ENCODE data around the gene SMARCA4. TPM values are rescaled to one million over a fixed set of nuclear protein-coding genes. Genes with fewer than 3 reads are reported as not detected.
A peak's percentile ranks its signal among the peaks of the same experiment; 100 is the strongest.

The SMARCA4 gene
- total RNA-seq, 2 experiments from 2014 or later = 409 to 554 TPM

- intact Hi-C loops (cut with micrococcal nuclease; ENCODE audit: unreplicated experiment) = loop anchor here (1.0 to 5.0 kb wide), 2 partner anchors 54 to 153 kb away; no protein-coding TSS in a partner anchor
- ChIA-PET CTCF (ENCODE audit: unreplicated experiment) (interaction anchor here (0.6 to 1.0 kb wide), 2 partner anchors 54 to 156 kb away, joined by 3 read pairs; no protein-coding TSS in a partner anchor), POLR2A (interaction anchor here (0.6 kb wide), 1 partner anchor 9 kb away, joined by 3 read pairs; no protein-coding TSS in a partner anchor)
Measured at GRCh38 chr19:11090264-11090996, 129.6 kb downstream of the SMARCA4 start.

GRCh38 chr19:11090997-11091702 lies 130.3 kb downstream of the SMARCA4 start:
- TSS peak; percentile 65 for BruUV-seq (replicated peaks)
- ChIA-PET CTCF (ENCODE audit: unreplicated experiment) (interaction anchor here (1.0 kb wide), 1 partner anchor 55 kb away, joined by 3 read pairs; no protein-coding TSS in a partner anchor), POLR2A (interaction anchor here (0.6 kb wide), 1 partner anchor 115 kb away, joined by 4 read pairs; no protein-coding TSS in a partner anchor)
- Histone ChIP-seq H3K36me3 (ENCODE audit: insufficient read depth, low read length) (peaks cover 53% of the 10 kb centered on the region), H3K27ac (ENCODE audit: low read depth, low read length, poor library complexity, severe bottlenecking) (peak overlapping the region; percentile 71), H3K9me2 (ENCODE audit: insufficient read depth, low read length) (no peaks in the 10 kb centered on the region), H3K9me3 (ENCODE audit: low read length) (no peaks in the 10 kb centered on the region), H3K4me2 (ENCODE audit: low read length) (peak overlapping the region; percentile 99), H3K4me3 (ENCODE audit: low read depth, low read length, poor library complexity, severe bottlenecking) (peak overlapping the region; percentile 82), H2AFZ (ENCODE audit: low read length) (no peak overlapping the region), H3K4me1 (ENCODE audit: insufficient read depth, low read length, poor library complexity, severe bottlenecking) (peaks cover 49% of the 10 kb centered on the region), H4K20me1 (ENCODE audit: insufficient read depth, low read length) (peaks cover 37% of the 10 kb centered on the region), H3K79me2 (ENCODE audit: insufficient read depth, low read depth, low read length) (peaks cover 57% of the 10 kb centered on the region)
- TF ChIP-seq EZH2phosphoT487 (IDR thresholded peaks at IDR 0.05; ENCODE audit: borderline replicate concordance, low read depth, low read length) (no peak), CTCF (conservative IDR thresholded peaks at IDR 0.05; ENCODE audit: low read length) (no peak; the same call in 1 of the 2 replicates)
- DNase-seq (ENCODE audit: low spot score) = no peak
- intact Hi-C loops (cut with micrococcal nuclease; ENCODE audit: unreplicated experiment) = loop anchor here (1.0 to 5.0 kb wide), 2 partner anchors 55 to 154 kb away; no protein-coding TSS in a partner anchor

More at GRCh38 chr19:11090264-11090996, 129.6 kb downstream of the SMARCA4 start:
- H4K20me1 ChIP-seq (ENCODE audit: insufficient read depth, low read length) = peaks cover 36% of the 10 kb centered on the region
- peak; percentile 98 for DNase-seq (ENCODE audit: low spot score)
- peak overlapping the region; percentile 82 for H3K4me3 ChIP-seq (ENCODE audit: low read depth, low read length, poor library complexity, severe bottlenecking)
- H3K79me2 ChIP-seq (ENCODE audit: insufficient read depth, low read depth, low read length) = peaks cover 50% of the 10 kb centered on the region
- no peak overlapping the region for H2AFZ ChIP-seq (ENCODE audit: low read length)
- H3K4me1 ChIP-seq (ENCODE audit: insufficient read depth, low read length, poor library complexity, severe bottlenecking) = peaks cover 49% of the 10 kb centered on the region
- no TSS peak for BruUV-seq (replicated peaks)
- TF ChIP-seq EZH2phosphoT487 (IDR thresholded peaks at IDR 0.05; ENCODE audit: borderline replicate concordance, low read depth, low read length) (no peak), CTCF (conservative IDR thresholded peaks at IDR 0.05; ENCODE audit: low read length) (peak; percentile 48)
- peak overlapping the region; percentile 99 for H3K4me2 ChIP-seq (ENCODE audit: low read length)
- no peaks in the 10 kb centered on the region for H3K9me2 ChIP-seq (ENCODE audit: insufficient read depth, low read length)
- H3K27ac ChIP-seq (ENCODE audit: low read depth, low read length, poor library complexity, severe bottlenecking) = peak overlapping the region; percentile 91
- no peaks in the 10 kb centered on the region for H3K9me3 ChIP-seq (ENCODE audit: low read length)
- H3K36me3 ChIP-seq (ENCODE audit: insufficient read depth, low read length) = peaks cover 46% of the 10 kb centered on the region
